WTC11 (cell line): ENCODE results near the gene FAM149B1. TPM values are rescaled to one million over a fixed set of nuclear protein-coding genes. Genes with fewer than 3 reads are reported as not detected.

Source experiments
- ATAC-seq: fragments of 200-7000 bp; cut with Tn5 transposase; 2 replicates; pipeline ENCODE4 v1.10.0; 2021; ENCODE audit warnings: mild to moderate bottlenecking, moderate library complexity
- CTCF ChIA-PET: fragments of 300-600 bp; sonication (Branson Sonifier 250); formaldehyde crosslinking; loops from one replicate; lab custom pipeline; 2021; ENCODE audit warnings: antibody characterized with exemption; lab: Charles Lee
- POLR2A ChIA-PET: fragments of 350-600 bp; sonication (Branson Sonifier 250); formaldehyde crosslinking; loops from one replicate; lab custom pipeline; 2021; ENCODE audit warnings: antibody characterized with exemption; lab: Charles Lee
- DNase-seq: peaks from one replicate; pipeline ENCODE4 v3.0.0; 2021; ENCODE audit warnings: low spot score
- H3K27ac Mint-ChIP-seq: 2 replicates; pipeline ENCODE4 v1.8.0; 2021; ENCODE audit warnings: mixed read lengths
- H3K27me3 Mint-ChIP-seq: 2 replicates; pipeline ENCODE4 v1.8.0; 2021; ENCODE audit warnings: low read depth, mild to moderate bottlenecking, moderate library complexity, mixed read lengths
- H3K36me3 Mint-ChIP-seq: 2 replicates; pipeline ENCODE4 v1.8.0; 2021; ENCODE audit warnings: mixed read lengths
- H3K4me1 Mint-ChIP-seq: 2 replicates; pipeline ENCODE4 v1.8.0; 2022; ENCODE audit warnings: mixed read lengths
- H3K4me3 Mint-ChIP-seq: 2 replicates; pipeline ENCODE4 v1.8.0; 2021; ENCODE audit warnings: mild to moderate bottlenecking, moderate library complexity, mixed read lengths
- H3K9me3 Mint-ChIP-seq: 2 replicates; pipeline ENCODE4 v1.8.0; 2021; ENCODE audit warnings: mixed read lengths
- ARID4B ChIP-seq: sonication (generic); formaldehyde crosslinking; IDR thresholded peaks from 2 replicates; pipeline ENCODE4 v1.8.0; 2023; ENCODE audit warnings: missing genetic modification reagents, mild to moderate bottlenecking, borderline replicate concordance
- ATF6 ChIP-seq: sonication (generic); formaldehyde crosslinking; IDR thresholded peaks from 2 replicates; pipeline ENCODE4 v1.8.1; 2023; ENCODE audit warnings: mild to moderate bottlenecking, missing genetic modification reagents
- CDX4 ChIP-seq: fragments of 250-450 bp; sonication (Bioruptor Pico); IDR thresholded peaks from 2 replicates; pipeline ENCODE4 v1.9.0; 2021; ENCODE audit warnings: moderate library complexity, mild to moderate bottlenecking, inconsistent platforms, borderline replicate concordance
- ERG ChIP-seq: fragments of 250-450 bp; sonication (Bioruptor Pico); IDR thresholded peaks from 2 replicates; pipeline ENCODE4 v1.8.0; 2021; ENCODE audit warnings: mild to moderate bottlenecking
- GABPB1 ChIP-seq: sonication (generic); formaldehyde crosslinking; IDR thresholded peaks from 2 replicates; pipeline ENCODE4 v1.8.1; 2023; ENCODE audit warnings: mild to moderate bottlenecking, missing genetic modification reagents
- IRF1 ChIP-seq: sonication (generic); formaldehyde crosslinking; IDR thresholded peaks from 2 replicates; pipeline ENCODE4 v1.8.0; 2023; ENCODE audit warnings: missing genetic modification reagents
- JUN ChIP-seq: sonication (generic); formaldehyde crosslinking; IDR thresholded peaks from 2 replicates; pipeline ENCODE4 v1.8.0; 2023; ENCODE audit warnings: mild to moderate bottlenecking, missing genetic modification reagents
- MLX ChIP-seq: sonication (generic); formaldehyde crosslinking; IDR thresholded peaks from 2 replicates; pipeline ENCODE4 v1.8.1; 2023; ENCODE audit warnings: mild to moderate bottlenecking, missing genetic modification reagents, moderate library complexity
- NFATC4 ChIP-seq: fragments of 250-450 bp; sonication (Bioruptor Pico); IDR thresholded peaks from 2 replicates; pipeline ENCODE4 v1.9.0; 2021; ENCODE audit warnings: mild to moderate bottlenecking
- TCF7 ChIP-seq: sonication (generic); formaldehyde crosslinking; IDR thresholded peaks from 2 replicates; pipeline ENCODE4 v1.8.0; 2022; ENCODE audit warnings: mild to moderate bottlenecking, low read depth, missing genetic modification reagents, moderate library complexity
- ZBTB21 ChIP-seq: sonication (generic); formaldehyde crosslinking; IDR thresholded peaks from 2 replicates; pipeline ENCODE4 v1.8.1; 2023; ENCODE audit warnings: mild to moderate bottlenecking, missing genetic modification reagents, borderline replicate concordance
- ZNF263 ChIP-seq: sonication (generic); formaldehyde crosslinking; IDR thresholded peaks from 2 replicates; pipeline ENCODE4 v1.8.1; 2022; ENCODE audit warnings: low read depth, mild to moderate bottlenecking, moderate library complexity, missing genetic modification reagents
- ZNF423 ChIP-seq: fragments of 250-450 bp; sonication (Bioruptor Pico); IDR thresholded peaks from 2 replicates; pipeline ENCODE4 v2.1.2; 2022; ENCODE audit warnings: mild to moderate bottlenecking, moderate library complexity
- ZNF532 ChIP-seq: fragments of 250-450 bp; sonication (Bioruptor Pico); IDR thresholded peaks from 2 replicates; pipeline ENCODE4 v1.9.0; 2021; ENCODE audit warnings: mild to moderate bottlenecking, borderline replicate concordance
- total RNA-seq: library from RNA; stranded (reverse); gene quantifications from 3 replicates; pipeline ENCODE4 v1.2.3, GENCODE V29; 2021

FAM149B1 gene
- total RNA-seq, 1 experiment from 2014 or later, result 13.8 TPM

GRCh38 chr10:73246646-73247508 is 79.0 kb downstream of the FAM149B1 start, which contains the start of gene DNAJC9 (continued):
- TF ChIP-seq IRF1 (CRISPR knock-in tag), result peak; percentile 86; the same call in 1 of the 2 replicates
- TF ChIP-seq ZBTB21, result no peak
- peak; percentile 86; the same call in 1 of the 2 replicates for TF ChIP-seq ARID4B (CRISPR knock-in tag)
- TF ChIP-seq JUN (CRISPR knock-in tag), result peak; percentile 48; the same call in 1 of the 2 replicates
- 0 out of 2 replicates have a peak, but pooled peaks have one; percentile 57 for TF ChIP-seq MLX
- no peak for TF ChIP-seq TCF7
- peak; percentile 81 for TF ChIP-seq GABPB1 (CRISPR knock-in tag)
- no peak for TF ChIP-seq ATF6 (CRISPR knock-in tag)
- TF ChIP-seq ERG (CRISPR knock-in tag), result peak; percentile 84; the same call in 1 of the 2 replicates
- no peak for TF ChIP-seq CDX4 (CRISPR knock-in tag)
- peak; percentile 95 for TF ChIP-seq NFATC4 (CRISPR knock-in tag)

- H3K27ac Mint-ChIP-seq, result peak overlapping the region; percentile 100
- ATAC-seq, result no peak
- ChIA-PET CTCF (interaction anchor here (1.0 to 1.5 kb wide), 5 partner anchors 14 to 152 kb away, joined by 4 to 5 read pairs (median 5); partner anchors contain the start of gene FAM149B1), POLR2A (interaction anchor here (0.7 to 1.5 kb wide), 11 partner anchors 10 to 525 kb away, joined by 3 to 7 read pairs (median 3); partner anchors contain the start of genes ANXA7, CFAP70, ECD and FAM149B1)
- H3K36me3 Mint-ChIP-seq, result peaks cover 65% of the 10 kb centered on the region
- no peaks in the 10 kb centered on the region for H3K27me3 Mint-ChIP-seq
- no peaks in the 10 kb centered on the region for H3K9me3 Mint-ChIP-seq
- no peak for DNase-seq
- peaks cover 40% of the 10 kb centered on the region for H3K4me1 Mint-ChIP-seq
- H3K4me3 Mint-ChIP-seq, result peak overlapping the region; percentile 94
- TF ChIP-seq ZNF532 (CRISPR knock-in tag) (no peak), ZNF423 (no peak), TCF7 (no peak), ZNF263 (CRISPR knock-in tag) (no peak)
Measured at GRCh38 chr10:73247509-73248258, 79.8 kb downstream of the FAM149B1 start.
